Measurements from ENCODE around the gene ZBTB11. TPM values are rescaled to one million over a fixed set of nuclear protein-coding genes. Genes with fewer than 3 reads are reported as not detected.
"Not testable (repeated sequence)": the region's sequence is repeated elsewhere in the genome, so short reads cannot be mapped to it uniquely, and the experiment has no call there.

ZBTB11 gene
- total RNA-seq, 1 donor from 2014 or later, result 16.9 TPM

DNA sequence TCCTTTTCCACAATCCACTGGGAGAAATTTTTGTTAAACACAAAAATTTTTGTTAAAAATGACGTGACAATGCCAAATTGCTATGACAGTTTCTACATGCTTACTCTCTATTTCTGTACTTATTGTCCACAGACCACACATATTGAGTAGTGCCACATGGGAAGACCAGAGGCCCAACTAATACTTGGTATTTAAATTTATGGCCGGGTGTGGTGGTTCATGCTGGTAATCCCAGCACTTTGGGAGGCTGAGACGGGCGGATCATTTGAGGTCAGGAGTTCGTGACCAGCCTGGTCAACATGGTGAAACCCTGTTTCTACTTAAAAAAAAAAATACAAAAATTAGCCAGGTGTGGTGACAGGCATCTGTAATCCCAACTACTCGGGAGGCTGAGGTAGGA, 20.3 kb downstream of the ZBTB11 start:
- Histone ChIP-seq H3K27me3 (ENCODE audit: control insufficient read depth, insufficient read depth, low read length) (no peaks in the 10 kb centered on the region), H3K36me3 (ENCODE audit: control insufficient read depth, insufficient read depth, low read length) (peaks cover 1% of the 10 kb centered on the region), H3K4me3 (ENCODE audit: low read depth, low read length) (no peak overlapping the region)
- TF ChIP-seq CTCF (IDR thresholded peaks at IDR 0.05; ENCODE audit: insufficient read depth, low read length, poor library complexity, severe bottlenecking), result no peak
- DNase-seq (ENCODE audit: low read depth), result no peak

- no peaks in the 10 kb centered on the region for H3K27me3 ChIP-seq (ENCODE audit: control insufficient read depth, insufficient read depth, low read length)
- peaks cover 5% of the 10 kb centered on the region for H3K36me3 ChIP-seq (ENCODE audit: control insufficient read depth, insufficient read depth, low read length)
- H3K4me3 ChIP-seq (ENCODE audit: low read depth, low read length), result no peak overlapping the region
- DNase-seq (ENCODE audit: low read depth), result no peak
- no peak for TF ChIP-seq CTCF (IDR thresholded peaks at IDR 0.05; ENCODE audit: insufficient read depth, low read length, poor library complexity, severe bottlenecking)
Measured at GRCh38 chr3:101646726-101647125, 30.2 kb downstream of the ZBTB11 start.

DNA sequence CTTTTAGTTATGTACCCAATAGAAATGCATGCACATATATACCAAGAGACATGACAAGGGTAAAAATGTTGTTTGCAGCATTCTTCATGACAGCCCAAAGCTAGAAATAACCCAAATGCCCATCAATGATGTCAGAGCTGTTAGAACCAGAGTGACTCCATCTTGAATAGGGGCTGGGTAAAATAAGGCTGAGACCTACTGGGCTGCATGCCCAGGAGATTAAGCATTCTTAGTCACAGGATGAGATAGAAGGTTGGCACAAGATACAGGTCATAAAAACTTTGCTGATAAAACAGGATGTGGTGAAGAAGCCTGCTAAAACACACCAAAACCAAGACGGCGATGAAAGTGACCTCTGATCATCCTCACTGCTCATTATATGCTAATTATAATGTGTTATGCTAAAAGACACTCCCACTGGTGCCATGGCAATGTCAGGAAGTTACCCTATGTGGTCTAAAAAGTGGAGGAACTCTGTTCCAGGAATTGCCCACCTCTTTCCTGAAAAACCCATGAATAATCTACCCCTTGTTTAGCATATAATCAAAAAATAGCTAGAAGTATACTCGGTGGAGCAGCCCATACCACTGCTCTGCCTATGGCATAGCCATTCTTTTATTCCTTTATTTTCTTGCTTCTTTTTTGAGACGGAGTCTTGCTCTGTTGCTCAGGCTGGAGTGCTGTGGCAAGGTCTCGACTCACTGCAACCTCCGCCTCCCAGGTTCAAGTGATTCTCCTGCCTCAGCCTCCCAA, 32.9 kb downstream of the ZBTB11 start:
- DNase-seq (ENCODE audit: low read depth), result peak; percentile 23
- Histone ChIP-seq H3K4me3 (ENCODE audit: low read depth, low read length) (no peak overlapping the region), H3K36me3 (ENCODE audit: control insufficient read depth, insufficient read depth, low read length) (peaks cover 5% of the 10 kb centered on the region), H3K27me3 (ENCODE audit: control insufficient read depth, insufficient read depth, low read length) (no peaks in the 10 kb centered on the region)
- no peak for TF ChIP-seq CTCF (IDR thresholded peaks at IDR 0.05; ENCODE audit: insufficient read depth, low read length, poor library complexity, severe bottlenecking)

DNA sequence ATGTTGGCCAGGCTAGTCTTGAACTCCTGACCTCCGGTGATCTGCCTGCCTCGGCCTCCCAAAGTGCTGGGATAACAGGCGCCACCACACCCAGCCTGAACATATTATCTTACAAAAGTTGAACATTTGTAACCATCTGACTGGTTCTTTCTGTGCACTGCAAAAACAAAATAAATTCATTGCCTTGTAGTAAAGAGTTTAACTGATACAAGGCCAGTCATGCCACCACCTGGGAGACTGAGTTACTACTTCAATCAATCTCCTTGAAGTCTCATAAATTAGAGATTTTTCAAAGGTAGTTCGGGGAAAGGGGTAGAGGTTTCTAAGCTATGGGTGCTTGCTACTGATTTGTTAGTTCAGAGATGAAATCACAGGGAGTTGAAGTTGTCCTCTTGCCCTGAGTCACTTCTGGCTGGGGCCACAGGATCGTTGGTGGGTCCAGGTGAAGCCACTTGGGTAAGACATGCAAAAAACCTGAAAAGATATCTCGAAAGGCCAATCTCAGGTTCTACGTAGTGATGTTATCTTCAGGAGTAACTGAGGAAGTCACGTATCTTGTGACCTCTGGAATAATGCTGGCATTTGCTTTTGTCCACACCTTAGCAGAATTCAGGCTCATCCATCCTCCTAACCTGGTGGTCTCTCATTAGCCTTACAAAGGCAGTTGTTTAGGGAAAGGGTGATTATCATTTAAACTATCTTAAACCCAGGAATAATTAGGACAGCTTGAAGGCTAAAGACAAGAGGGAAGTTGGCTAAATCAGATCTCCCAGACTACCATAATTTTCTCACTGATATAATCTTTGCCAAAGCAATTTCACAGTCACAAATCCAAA, 33.7 kb downstream of the ZBTB11 start:
- Histone ChIP-seq H3K4me3 (ENCODE audit: low read depth, low read length) (no peak overlapping the region), H3K27me3 (ENCODE audit: control insufficient read depth, insufficient read depth, low read length) (no peaks in the 10 kb centered on the region), H3K36me3 (ENCODE audit: control insufficient read depth, insufficient read depth, low read length) (no peaks in the 10 kb centered on the region)
- DNase-seq (ENCODE audit: low read depth), result no peak
- no peak for TF ChIP-seq CTCF (IDR thresholded peaks at IDR 0.05; ENCODE audit: insufficient read depth, low read length, poor library complexity, severe bottlenecking)

DNA sequence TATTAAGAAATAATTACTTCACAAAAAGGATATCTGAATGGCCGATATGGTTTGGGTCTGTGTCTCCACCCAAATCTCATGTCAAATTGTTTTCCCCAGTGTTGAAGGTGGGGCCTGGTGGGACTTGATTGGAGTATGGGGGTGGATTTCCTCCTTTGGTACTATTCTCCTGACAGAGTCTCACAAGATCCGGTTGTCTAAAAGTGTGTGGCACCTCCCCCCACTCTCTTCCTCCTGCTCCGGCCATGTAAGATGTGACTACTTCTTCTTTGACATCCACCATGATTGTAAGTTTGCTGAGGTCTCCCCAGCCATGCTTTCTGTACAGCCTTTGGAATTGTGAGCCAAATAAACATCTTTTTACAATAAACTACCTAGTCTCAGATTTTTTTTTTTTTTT, 34.5 kb downstream of the ZBTB11 start:
- no peaks in the 10 kb centered on the region for H3K27me3 ChIP-seq (ENCODE audit: control insufficient read depth, insufficient read depth, low read length)
- no peaks in the 10 kb centered on the region for H3K36me3 ChIP-seq (ENCODE audit: control insufficient read depth, insufficient read depth, low read length)
- no peak overlapping the region for H3K4me3 ChIP-seq (ENCODE audit: low read depth, low read length)
- TF ChIP-seq CTCF (IDR thresholded peaks at IDR 0.05; ENCODE audit: insufficient read depth, low read length, poor library complexity, severe bottlenecking), result no peak
- no peak for DNase-seq (ENCODE audit: low read depth)

- DNase-seq (ENCODE audit: low read depth); H3K36me3 ChIP-seq (ENCODE audit: control insufficient read depth, insufficient read depth, low read length); H3K4me3 ChIP-seq (ENCODE audit: low read depth, low read length); H3K27me3 ChIP-seq (ENCODE audit: control insufficient read depth, insufficient read depth, low read length): not testable (repeated sequence)
Measured at GRCh38 chr3:101641397-101642115, 35.4 kb downstream of the ZBTB11 start.

Measured in kidney epithelial cell (primary cell).